ENCODE measurements around the gene METAP2.

METAP2 gene

DNA sequence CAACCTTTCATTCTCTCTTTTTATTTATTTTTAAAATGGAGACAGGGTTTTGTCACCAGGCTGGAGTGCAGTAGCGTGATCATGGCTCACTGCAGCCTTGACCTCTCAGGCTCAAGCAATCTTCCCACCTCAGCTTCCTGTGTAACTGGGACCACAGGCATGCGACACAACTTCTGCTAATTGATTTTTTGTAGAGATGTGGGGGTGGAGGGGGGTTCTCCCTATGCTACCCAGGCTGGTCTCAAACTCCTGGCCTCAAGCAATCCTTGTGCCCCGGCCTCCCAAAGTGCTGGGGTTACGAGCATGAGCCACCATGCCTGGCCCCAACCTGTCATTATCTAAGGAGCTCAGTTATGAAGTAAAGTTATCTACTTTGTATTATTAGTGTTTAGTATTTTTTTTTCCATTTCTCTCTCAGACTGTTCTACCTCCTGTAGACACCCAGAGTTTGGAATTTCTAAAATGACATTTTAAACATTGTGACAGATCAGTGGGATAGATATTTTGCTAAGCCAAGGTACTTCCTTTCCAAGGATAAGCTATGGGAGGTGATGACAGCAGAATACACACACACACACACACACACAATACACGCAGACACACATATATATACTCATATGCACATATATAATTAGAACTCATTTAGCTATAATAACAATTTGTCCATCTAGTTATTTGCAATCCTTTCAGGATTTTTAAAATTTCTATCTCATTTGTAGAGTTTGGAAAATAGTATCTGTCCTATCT, 79.4 kb downstream of the METAP2 start:
- Histone ChIP-seq H3K27me3 (replicated peaks) (no peaks in the 10 kb centered on the region), H3K27ac (no peak overlapping the region), H3K4me3 (ENCODE audit: low read depth, low read length) (no peak overlapping the region), H3K36me3 (replicated peaks) (no peaks in the 10 kb centered on the region)
- no peak for TF ChIP-seq CTCF (IDR thresholded peaks at IDR 0.05; ENCODE audit: low read depth, low read length, missing control alignments)
- in situ Hi-C loops (cut with HindIII; ENCODE audit: low pct_ligation_motif_present, low sequenced_read_pairs), result no loop called here
- DNase-seq, result no peak

DNA sequence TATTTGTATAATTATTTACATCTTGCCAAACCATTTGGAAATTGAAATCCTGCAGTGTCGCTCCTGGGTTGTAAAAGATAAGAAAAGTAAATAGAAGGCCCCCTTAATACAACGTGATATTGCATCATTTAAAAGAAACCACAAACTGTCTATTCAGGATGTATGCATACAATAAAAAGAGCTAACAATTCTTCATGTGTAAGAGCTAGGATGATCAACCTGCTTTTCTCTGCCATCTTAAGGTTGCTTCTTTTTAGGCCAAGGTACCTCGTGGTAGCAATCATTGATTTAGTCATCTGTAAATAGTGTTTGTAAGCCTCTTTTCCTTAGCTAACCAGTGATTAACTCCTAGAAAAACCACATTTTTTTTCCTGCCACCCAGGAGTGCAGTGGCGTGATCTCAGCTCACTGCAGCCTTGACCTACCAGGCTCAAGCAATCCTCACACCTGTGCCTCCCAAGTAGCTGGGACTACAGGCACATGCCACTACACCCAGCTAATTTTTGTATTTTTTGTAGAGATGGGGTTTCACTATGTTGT, 80.7 kb downstream of the METAP2 start:
- Histone ChIP-seq H3K27ac (no peak overlapping the region), H3K4me3 (ENCODE audit: low read depth, low read length) (no peak overlapping the region), H3K36me3 (replicated peaks) (no peaks in the 10 kb centered on the region), H3K27me3 (replicated peaks) (no peaks in the 10 kb centered on the region)
- no peak for DNase-seq
- no peak for TF ChIP-seq CTCF (IDR thresholded peaks at IDR 0.05; ENCODE audit: low read depth, low read length, missing control alignments)
- in situ Hi-C loops (cut with HindIII; ENCODE audit: low pct_ligation_motif_present, low sequenced_read_pairs), result no loop called here

- Histone ChIP-seq H3K27me3 (replicated peaks) (no peaks in the 10 kb centered on the region), H3K27ac (no peak overlapping the region), H3K4me3 (ENCODE audit: low read depth, low read length) (no peak overlapping the region), H3K36me3 (replicated peaks) (no peaks in the 10 kb centered on the region)
- DNase-seq, result no peak
- in situ Hi-C loops (cut with HindIII; ENCODE audit: low pct_ligation_motif_present, low sequenced_read_pairs), result no loop called here
- TF ChIP-seq CTCF (IDR thresholded peaks at IDR 0.05; ENCODE audit: low read depth, low read length, missing control alignments), result no peak
Measured at GRCh38 chr12:95557625-95558024, 83.7 kb downstream of the METAP2 start.

Measured in brain microvascular endothelial cell (primary cell).